ENCODE results near the gene RAB20.
"Not testable (repeated sequence)": the region's sequence is repeated elsewhere in the genome, so short reads cannot be mapped to it uniquely, and the experiment has no call there.

Gene RAB20

DNA sequence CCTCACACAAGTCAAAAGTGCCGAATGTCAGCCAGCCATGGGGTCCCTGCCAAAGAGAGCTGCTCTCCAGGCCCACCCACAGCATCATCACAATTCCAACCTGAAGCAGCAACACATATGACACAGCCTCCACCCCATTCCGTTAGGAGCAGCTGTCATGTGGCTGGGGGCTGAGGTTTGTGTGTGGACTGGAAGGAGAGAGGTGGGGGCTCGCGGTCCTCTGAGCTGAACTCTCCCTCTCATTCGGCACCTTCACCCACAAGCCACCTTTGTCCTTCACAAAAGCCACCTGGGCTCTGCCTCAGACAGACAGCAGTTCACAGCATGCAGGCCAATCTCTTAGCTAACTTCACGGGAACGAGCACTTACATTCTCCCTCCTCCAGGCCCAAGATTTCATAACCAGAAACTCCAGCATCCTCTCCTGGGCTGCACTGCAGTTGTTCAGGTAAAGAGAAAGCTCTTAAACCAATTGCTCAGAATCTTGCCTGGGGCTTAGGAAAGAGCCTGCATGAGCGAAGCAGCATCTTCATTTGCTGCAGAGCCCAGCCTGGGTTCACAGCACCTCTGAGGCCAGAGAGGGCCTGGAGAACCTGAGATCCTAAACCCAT lies 7.2 kb downstream of the RAB20 start:
- DNase-seq = no peak

DNA sequence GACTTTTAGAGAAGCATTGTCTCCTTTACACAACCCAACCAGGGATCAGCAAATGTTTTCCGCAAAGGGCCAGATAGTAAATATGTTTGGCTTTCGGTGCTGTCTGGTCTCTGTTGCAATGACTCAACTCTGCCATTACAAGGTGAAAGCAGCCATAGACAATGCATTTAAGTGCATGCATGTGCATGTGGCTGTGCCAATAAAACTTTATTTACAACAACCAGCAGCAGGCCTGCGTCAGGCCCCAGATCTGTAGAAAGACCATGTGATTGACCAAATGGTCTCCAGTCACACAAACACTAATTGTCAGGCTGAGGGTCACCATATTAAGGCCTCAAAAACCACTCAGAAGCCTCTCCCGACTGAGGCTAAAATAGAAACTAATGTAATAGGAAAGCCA lies 8.1 kb downstream of the RAB20 start:
- DNase-seq = no peak

- no peak for DNase-seq
These were observed 8.8 kb downstream of the RAB20 start for GRCh38 chr13:110552767-110553166.

- no peak for DNase-seq
These were observed 10.2 kb downstream of the RAB20 start for GRCh38 chr13:110551284-110551683.

GRCh38 chr13:110549795-110550160 lies 11.7 kb downstream of the RAB20 start:
- DNase-seq = no peak

DNA sequence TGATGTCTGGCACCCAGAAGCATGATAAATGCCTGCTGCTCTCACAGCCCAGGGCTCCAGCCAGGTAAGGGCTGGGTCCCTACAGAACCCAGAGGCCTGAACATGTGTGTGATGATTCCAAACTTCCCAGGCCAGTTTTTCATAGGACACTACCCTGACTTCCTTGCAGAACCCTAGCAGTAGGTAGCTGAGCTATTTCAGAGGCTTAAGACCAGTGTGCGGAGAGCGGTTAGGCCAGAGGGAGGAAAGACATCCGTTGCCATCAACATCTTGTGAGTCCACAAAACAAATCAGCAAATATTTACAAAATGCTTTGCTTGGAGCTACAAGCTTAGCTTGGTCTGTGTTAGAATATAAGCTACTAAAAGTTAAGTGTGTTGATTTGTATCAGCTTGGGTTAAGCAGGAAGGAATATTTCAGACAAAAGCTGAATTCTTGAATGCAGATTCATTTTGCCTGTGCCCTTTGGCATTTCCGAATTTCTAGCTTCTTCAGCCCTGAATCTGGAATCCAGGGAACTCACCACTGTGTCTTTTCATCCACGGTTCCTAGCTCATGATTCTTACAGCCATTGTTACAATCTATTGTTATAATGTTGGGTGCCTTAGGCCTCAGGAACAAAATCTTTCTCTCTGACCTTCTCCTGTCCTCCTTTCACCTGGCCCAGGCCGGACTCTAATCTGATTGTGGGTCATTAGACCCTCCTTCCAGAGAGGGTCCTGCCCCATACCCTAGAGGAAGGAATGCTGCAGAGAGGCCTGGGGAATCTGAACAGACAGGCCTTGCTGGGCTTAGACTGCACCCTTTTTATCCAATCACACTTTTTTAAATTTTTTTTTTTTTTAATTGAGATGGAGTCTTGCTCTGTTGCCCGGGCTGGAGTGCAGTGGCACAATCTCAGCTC lies 12.4 kb downstream of the RAB20 start:
- no peak for DNase-seq

- no peak for DNase-seq
These were observed 14.6 kb downstream of the RAB20 start for GRCh38 chr13:110546926-110547325.

- DNase-seq = no peak
These were observed 15.1 kb downstream of the RAB20 start for GRCh38 chr13:110546378-110546777.

GRCh38 chr13:110542169-110542796 lies 19.2 kb downstream of the RAB20 start:
- no peak for DNase-seq

GRCh38 chr13:110541526-110541920 lies 20.0 kb downstream of the RAB20 start:
- DNase-seq = no peak

- no peak for DNase-seq
These were observed 20.5 kb downstream of the RAB20 start for GRCh38 chr13:110540871-110541525.

DNA sequence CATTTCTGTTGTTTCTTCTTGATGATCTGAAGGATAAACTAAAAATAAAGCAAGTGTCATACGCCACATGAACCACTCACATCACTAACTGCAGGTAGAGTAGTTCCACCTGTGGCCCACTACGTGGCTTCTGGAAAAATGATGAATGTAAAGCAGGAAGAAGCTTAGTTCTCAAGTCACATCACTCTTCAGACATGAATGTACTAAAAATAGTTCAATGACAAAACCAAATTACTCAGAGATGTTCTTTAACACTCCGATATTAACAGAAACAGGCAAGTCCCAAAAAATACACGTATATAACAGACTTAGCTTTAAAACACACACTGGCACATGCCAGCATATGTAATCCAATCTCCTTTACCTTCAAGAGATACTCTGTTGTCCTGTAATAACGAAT lies 21.6 kb downstream of the RAB20 start:
- no peak for DNase-seq

- no peak for DNase-seq
These were observed 22.9 kb downstream of the RAB20 start for GRCh38 chr13:110538632-110539031.

DNA sequence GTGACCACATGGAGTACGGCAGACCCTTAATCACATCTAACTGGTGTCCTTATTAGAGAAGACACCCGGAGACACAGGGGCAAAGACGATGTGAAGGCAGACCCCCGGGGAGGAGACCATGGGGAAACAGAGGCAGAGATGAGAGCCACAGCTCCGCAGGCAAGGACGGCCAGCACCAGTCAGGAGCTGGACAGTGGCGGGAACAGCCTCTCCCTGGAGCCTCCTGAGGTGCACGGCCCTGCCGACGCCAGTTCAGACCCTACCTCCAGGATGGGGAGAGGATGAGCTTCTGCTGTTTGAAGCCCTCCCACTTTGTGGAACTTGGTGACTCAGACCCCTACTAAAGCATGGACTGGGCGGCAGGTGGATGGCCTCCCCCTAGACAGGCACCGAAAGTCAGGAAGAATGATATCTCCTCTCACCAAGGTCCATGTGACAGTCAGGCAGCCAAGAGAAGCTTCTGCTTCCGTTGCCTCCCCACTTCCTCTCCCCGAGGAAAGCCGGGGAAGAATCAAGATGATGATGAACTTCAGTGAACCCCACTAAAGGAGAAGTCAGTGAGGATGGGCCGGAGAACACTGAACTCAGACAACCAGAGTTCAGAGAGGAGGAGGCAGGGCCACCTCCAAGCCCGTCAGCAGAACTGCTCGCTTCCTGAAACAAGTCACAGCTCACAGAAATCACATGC lies 25.4 kb downstream of the RAB20 start:
- DNase-seq = no peak

DNA sequence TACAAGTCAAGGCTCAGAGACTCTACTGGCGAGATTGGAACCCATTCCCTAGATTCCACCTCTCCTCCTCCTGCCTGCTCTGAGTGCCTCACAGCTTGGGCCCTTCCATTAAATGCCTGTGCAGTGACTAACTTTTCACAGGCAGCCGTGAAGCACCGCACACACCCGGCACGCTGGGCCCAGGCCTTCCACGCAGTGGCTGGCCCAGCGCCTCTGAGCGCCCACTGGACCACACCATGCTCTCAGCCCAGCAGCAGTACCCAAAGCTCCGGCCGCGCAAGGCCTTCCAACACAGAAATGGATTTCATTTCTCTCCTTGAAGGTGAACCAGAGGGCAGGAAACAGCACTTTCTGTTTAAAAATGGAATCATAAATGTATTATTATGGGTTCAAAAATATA lies 26.0 kb downstream of the RAB20 start:
- DNase-seq = no peak

GRCh38 chr13:110533771-110534670 lies 27.5 kb downstream of the RAB20 start:
- no peak for DNase-seq

DNA sequence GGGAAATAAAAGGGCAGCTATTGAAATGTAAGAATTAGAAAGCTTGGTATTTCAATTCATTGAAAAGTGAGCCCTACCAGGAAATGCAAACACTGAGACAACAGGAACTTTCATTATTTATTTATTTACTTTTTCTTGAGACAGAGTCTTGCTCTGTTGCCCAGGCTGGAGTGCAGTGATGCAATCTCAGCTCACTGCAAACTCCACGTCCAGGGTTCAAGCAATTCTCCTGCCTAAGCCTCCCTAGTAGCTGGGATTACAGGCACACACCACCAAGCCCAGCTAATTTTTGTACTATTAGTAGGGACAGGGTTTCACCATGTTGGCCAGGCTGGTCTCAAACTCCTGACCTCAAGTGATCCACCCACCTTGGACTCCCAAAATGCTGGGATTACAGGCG lies 29.3 kb downstream of the RAB20 start:
- not testable (repeated sequence) for DNase-seq

DNA sequence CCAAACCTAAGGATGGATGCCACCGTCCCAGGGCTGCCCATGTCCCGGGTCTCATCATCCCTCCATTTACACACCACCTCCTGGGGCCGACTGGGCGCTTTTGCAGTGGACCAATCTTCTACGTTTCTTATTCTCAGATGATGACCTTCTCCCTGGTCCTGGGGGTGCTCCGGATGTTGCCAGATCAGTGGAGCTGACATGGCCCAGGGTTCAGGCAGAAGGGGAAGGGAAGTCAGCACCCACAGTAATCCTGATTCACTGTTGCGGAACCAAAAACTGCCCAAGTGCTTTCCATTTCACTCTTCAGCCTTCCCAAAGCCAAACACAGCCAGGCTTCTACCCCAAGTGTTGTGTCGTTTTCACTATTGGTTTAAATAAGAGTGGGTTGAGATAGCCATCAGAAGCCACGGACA lies 29.8 kb downstream of the RAB20 start:
- DNase-seq = no peak

- DNase-seq = no peak
These were observed 30.4 kb downstream of the RAB20 start for GRCh38 chr13:110531100-110531499.

- DNase-seq = no peak
These were observed 31.8 kb downstream of the RAB20 start for GRCh38 chr13:110529522-110530311.

DNA sequence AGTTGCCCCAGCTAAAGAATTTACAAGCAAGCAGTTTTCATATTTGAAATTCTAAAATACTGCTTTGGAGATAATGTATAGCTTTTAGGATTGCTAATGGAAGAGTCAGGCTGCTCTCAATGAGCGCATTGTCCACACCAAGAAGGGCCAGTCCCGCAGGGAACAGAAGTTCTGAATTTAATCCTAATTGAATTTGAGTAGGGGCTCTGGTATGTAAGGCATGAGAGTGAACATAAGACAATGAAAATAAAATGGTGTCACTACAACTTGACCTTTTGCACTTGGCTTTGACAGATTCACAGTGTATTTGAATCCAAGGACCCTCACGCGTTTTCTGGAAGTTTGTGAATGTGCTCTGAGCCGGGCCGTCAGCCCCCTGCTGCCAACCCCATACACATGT lies 32.6 kb downstream of the RAB20 start:
- no peak for DNase-seq

Data from COR-L47 (cell line).